Raji (cell line): ENCODE results near the gene YPEL2.

ENCODE experiments used
- POLR2A ChIP-seq: IDR thresholded peaks from 2 replicates; pipeline ENCODE4 v1.6.1; 2011; ENCODE audit warnings: low read depth, low read length, control low read depth; ENCODE audit not compliant: insufficient read depth

Gene YPEL2, protein sequence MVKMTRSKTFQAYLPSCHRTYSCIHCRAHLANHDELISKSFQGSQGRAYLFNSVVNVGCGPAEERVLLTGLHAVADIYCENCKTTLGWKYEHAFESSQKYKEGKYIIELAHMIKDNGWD

GRCh38 chr17:59331129-59331928 is at the start of gene YPEL2:
YPEL2 (plus strand) TSS chr17:59331655; CDS start chr17:59353410, 21,755 bp downstream.
- peak; percentile 55 for TF ChIP-seq POLR2A

- TF ChIP-seq POLR2A, result no peak
Observed at GRCh38 chr17:59284317-59284716, 47.1 kb upstream of the YPEL2 start.

GRCh38 chr17:59287452-59287851 is 44.0 kb upstream of the YPEL2 start:
- no peak for TF ChIP-seq POLR2A

DNA sequence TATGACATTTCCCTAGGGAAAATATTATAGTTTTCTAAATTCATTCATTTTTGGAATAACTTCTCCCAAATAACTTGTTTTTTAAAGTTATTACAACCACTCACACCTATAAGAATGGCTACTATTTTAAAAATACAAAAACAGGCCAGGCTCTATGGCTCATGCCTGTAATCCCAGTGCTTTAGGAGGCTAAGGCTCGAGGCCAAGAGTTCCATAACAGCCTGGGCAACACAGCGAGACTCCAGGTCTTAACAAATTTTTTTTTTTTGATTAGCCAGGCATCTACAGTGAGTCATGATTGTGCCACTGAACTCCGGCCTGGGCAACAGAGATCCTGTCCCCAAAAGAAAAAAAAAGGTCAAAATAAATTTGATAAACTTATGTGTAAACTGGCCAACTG is 43.6 kb upstream of the YPEL2 start:
- TF ChIP-seq POLR2A, result no peak

DNA sequence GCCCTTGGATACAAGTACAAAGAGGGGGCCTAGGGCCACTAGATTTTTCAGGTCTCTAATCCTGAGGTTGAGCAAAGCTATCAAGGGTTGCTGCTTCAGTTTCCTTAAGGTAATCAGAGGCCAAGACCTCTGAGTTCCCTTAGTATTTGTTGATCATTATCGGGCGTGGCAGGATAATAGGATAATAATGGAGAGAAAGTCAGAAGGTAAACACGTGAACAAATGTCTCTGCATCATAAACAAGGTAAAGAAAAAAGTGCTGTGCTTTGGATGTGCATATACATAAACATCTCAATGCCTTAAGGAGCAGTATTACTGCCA is 41.5 kb upstream of the YPEL2 start:
- no peak for TF ChIP-seq POLR2A

DNA sequence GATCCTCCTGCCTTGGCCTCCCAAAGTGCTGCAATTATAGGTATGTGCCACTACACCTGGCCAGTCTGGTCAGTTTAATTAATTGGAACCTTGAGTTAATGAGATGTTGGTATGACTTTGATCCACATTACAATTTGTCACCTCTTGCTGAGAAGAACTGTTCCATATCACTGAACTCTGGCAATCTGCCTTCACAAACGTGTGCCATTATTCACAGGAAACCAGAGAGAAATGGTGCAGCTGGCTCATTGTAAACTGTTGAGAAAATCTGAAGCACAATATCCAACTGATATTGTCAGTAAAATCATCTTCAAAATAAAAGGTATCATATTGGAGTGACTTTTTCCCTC is 39.3 kb upstream of the YPEL2 start:
- no peak for TF ChIP-seq POLR2A

- TF ChIP-seq POLR2A, result no peak
Observed at GRCh38 chr17:59296190-59296589, 35.3 kb upstream of the YPEL2 start.

- no peak for TF ChIP-seq POLR2A
Observed at GRCh38 chr17:59298521-59298920, 32.9 kb upstream of the YPEL2 start.

- no peak for TF ChIP-seq POLR2A
Observed at GRCh38 chr17:59299400-59300092, 31.9 kb upstream of the YPEL2 start.

DNA sequence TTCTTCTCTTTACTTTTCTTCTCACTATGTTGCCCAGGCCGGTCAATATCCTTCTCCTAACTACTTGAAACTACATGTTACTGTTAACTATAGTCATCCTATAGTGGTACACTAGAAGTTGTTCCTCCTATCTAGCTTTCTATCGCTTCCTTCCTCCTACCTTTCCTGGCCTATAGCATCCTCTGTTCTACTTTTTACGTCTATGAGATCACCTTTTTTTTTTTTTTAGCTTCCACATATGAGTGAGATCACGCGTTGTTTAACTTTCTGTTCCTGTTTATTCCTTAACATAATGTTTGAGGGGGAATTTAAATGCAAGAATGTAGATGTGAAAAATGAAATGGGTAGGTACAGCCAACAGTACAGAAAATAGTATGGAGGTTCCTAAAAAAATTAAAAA is 30.5 kb upstream of the YPEL2 start:
- TF ChIP-seq POLR2A, result no peak

DNA sequence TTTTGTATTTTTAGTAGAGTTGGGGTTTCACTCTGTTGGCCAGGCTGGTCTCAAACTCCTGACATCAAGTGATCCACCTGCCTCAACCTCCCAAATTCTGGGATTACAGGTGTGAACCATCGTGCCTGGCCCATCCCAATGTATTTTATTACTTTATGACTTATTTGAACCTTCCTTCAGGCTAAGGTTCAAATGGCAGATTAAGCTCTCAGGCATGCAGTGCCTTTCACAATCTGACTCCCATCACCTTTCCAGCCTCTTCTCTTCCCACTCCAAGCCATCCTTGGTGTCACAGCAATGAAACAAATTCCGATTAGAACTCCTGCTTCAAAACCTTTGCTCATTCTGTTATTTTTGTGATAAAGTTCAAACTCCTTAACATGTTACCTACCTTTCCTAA is 26.6 kb upstream of the YPEL2 start:
- TF ChIP-seq POLR2A, result no peak

- TF ChIP-seq POLR2A, result no peak
Observed at GRCh38 chr17:59310263-59310920, 21.1 kb upstream of the YPEL2 start.

- no peak for TF ChIP-seq POLR2A
Observed at GRCh38 chr17:59311051-59311468, 20.4 kb upstream of the YPEL2 start.

GRCh38 chr17:59315866-59316265 is 15.6 kb upstream of the YPEL2 start:
- TF ChIP-seq POLR2A, result no peak

DNA sequence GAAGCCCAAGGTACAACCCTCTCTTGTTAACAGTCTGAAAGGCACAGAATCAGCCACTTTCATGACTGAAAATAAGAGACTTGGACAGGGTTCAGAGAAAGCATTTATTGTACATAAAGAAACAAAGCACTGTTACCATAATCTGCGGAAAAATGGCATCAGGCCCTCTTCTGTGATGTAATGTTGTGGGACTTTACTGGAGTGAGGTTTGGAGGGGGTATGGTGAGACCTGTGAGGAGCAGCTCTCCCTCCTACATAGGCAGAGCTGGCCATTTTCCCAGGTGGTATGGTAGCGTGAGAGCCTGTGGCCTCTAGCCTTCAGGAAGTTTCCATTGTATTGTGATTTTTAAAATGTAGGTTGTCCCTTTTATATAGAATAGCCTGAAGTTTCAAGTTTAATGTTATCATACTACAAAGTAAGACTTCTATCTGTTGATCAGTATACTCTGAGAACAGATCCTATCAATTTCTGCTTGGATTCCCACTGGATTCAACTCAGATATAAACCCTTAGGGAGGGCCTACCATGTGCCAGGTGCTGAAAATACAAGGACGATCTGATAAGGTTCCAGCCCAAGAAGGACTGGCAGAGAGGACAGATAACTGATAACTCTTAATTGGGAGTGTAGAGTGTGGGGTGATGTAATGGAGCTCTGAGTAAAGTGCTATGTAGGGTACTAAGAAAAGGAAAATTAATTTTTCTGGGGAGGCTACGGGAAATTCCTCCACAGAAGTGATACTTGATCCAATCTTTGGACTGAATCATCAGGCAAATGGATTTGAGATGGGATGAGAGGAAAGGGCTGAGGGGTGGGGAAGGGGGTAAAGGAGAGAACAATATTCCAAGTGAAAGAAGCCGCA is 4.1 kb upstream of the YPEL2 start:
- TF ChIP-seq POLR2A, result no peak
